HG02571 (cell line): ENCODE measurements around the gene ABCC4.

Experiments used
- ATAC-seq: cut with Tn5 transposase; IDR thresholded peaks from one replicate; pipeline ENCODE4 v1.9.1; 2021; ENCODE audit warnings: mild to moderate bottlenecking, moderate library complexity; ENCODE audit not compliant: unreplicated experiment

Gene ABCC4

GRCh38 chr13:95003019-95003813 lies 298.0 kb downstream of the ABCC4 start:
- no peak for ATAC-seq

- ATAC-seq, result no peak
Measured at GRCh38 chr13:95002126-95002525, 299.1 kb downstream of the ABCC4 start.

GRCh38 chr13:94999871-95000270 lies 301.4 kb downstream of the ABCC4 start:
- ATAC-seq, result no peak

- ATAC-seq, result no peak
Measured at GRCh38 chr13:94997126-94997525, 304.1 kb downstream of the ABCC4 start.

GRCh38 chr13:94996445-94996844 lies 304.8 kb downstream of the ABCC4 start:
- ATAC-seq, result no peak

- ATAC-seq, result no peak
Measured at GRCh38 chr13:94994506-94994905, 306.7 kb downstream of the ABCC4 start.

GRCh38 chr13:94993616-94994015 lies 307.6 kb downstream of the ABCC4 start:
- no peak for ATAC-seq

- ATAC-seq, result no peak
Measured at GRCh38 chr13:94992036-94992960, 309.0 kb downstream of the ABCC4 start.

- ATAC-seq, result no peak
Measured at GRCh38 chr13:94988654-94989053, 312.6 kb downstream of the ABCC4 start.

GRCh38 chr13:94987869-94988268 lies 313.4 kb downstream of the ABCC4 start:
- ATAC-seq, result no peak

GRCh38 chr13:94987081-94987480 lies 314.2 kb downstream of the ABCC4 start:
- no peak for ATAC-seq

GRCh38 chr13:94984958-94985357 lies 316.3 kb downstream of the ABCC4 start:
- no peak for ATAC-seq

- no peak for ATAC-seq
Measured at GRCh38 chr13:94978516-94978915, 322.7 kb downstream of the ABCC4 start.

GRCh38 chr13:94974015-94974951 lies 327.0 kb downstream of the ABCC4 start:
- no peak for ATAC-seq

- no peak for ATAC-seq
Measured at GRCh38 chr13:94972262-94972661, 329.0 kb downstream of the ABCC4 start.
